Motor neuron (in vitro differentiated cells): ENCODE measurements around the gene WBP1. TPM values are rescaled to one million over a fixed set of nuclear protein-coding genes. Genes with fewer than 3 reads are reported as not detected.

Experiments
- ATAC-seq, 8 experiments: fragments of 200-7000 bp; cut with Tn5 transposase; replicated peaks in 6 of 8; 2 replicates each; pipeline ENCODE4 v1.8.0; 2021; ENCODE audit warnings: mild to moderate bottlenecking in 8 of 8, moderate library complexity in 8 of 8
- H3K27ac ChIP-seq, 2 donors: fragments of 250-450 bp; sonication (Bioruptor Pico); 2 replicates each; pipeline ENCODE4 v1.9.0; 2021; ENCODE audit warnings: antibody characterized with exemption in 2 of 2, mild to moderate bottlenecking in 2 of 2, moderate library complexity in 1 of 2
- H3K4me1 ChIP-seq, 2 donors: fragments of 250-450 bp; sonication (Bioruptor Pico); replicated peaks in 1 of 2; 2 replicates each; pipeline ENCODE4 v1.6.1; 2021; ENCODE audit warnings: antibody characterized with exemption in 2 of 2, mild to moderate bottlenecking in 2 of 2, moderate library complexity in 1 of 2
- H3K4me3 ChIP-seq, 5 donors: fragments of 250-450 bp; sonication (Bioruptor Pico); 2 replicates each; pipeline ENCODE4 v1.9.0; 2021; ENCODE audit warnings: antibody characterized with exemption in 5 of 5, mild to moderate bottlenecking in 5 of 5, moderate library complexity in 4 of 5
- WGBS, 10 experiments: fragments of 450-650 bp; shearing (Covaris generic); methylation state at CpG; one replicate each; pipeline ENCODE4 v1.0.0; 2022; 5-methylcytosine and 5-hydroxymethylcytosine counted together
- in situ Hi-C, 9 experiments: fragments of 400-800 bp; cut with MboI; loops; one replicate each; pipeline ENCODE4 v1.15.0; 2021; ENCODE audit warnings: low sequenced_read_pairs in 9 of 9, low pct_unique_long_range_greater_than_20kb in 2 of 9; ENCODE audit not compliant: unreplicated experiment in 9 of 9
- total RNA-seq, 8 experiments: library from RNA; unstranded; fragments of 300-600 nt; gene quantifications; 2 replicates each; pipeline versions ENCODE4 v1.2.3 to v1.2.4, GENCODE V29; 2022

WBP1 gene
- total RNA-seq, 8 experiments from 2014 or later: 55.2 to 117 (median 99.8) TPM

DNA sequence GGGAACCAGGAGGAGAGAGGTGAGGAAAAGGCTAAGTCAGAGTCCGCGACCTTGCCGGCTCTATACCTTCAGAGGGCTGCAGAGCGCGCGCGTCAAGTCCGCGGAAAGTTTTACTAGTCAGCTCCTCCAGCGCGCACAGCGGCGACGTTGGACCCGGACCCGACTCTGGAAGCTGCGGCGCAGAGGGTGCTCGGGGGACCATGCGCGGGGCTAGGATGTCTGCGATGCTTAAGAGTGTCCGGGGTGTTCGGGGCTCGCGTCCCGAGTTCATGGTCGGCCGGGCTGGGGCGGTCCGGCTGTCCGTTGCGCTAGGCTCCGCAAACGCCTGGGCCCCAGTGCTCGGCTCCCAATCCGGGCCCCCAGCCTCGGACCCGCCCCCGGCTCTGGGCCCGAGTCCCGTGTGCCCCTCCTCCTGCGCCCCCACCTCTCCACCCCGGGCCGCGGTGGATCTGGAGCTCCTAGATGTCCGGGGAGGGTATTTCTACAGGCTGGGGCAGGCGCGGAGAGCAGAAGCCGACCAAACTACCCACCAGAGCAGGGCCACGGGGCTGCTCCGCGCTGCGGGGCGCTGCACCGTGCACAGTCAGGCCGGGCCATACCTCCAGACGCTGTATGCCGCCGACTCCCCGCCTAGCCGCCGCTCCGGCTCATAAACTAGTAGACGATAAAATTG lies 41.2 kb downstream of the WBP1 start, which contains the start of gene LBX2:
TSS of gene LBX2 (minus strand) at position 337 of the 673 bp plus-strand sequence. CDS start at position 271, 66 bp downstream.
- whole genome bisulfite sequencing, 10 experiments: 83% methylated on average over 2 of the region's 65 CpGs; no CpG with 5 or more reads in 9 of the 10 experiments
- in situ Hi-C loops: loop anchor here in 3 of 9 experiments (25.0 kb wide), 1 partner anchor 88 kb away; no protein-coding TSS in a partner anchor
- Histone ChIP-seq H3K4me1 (peaks cover 9 to 32% of the 10 kb centered on the region in 2 donors), H3K4me3 (peak within 1 kb of the TSS in 3 of 5 donors; percentile 13 to 16 (median 14)), H3K27ac (no peak within 1 kb of the TSS)
- ATAC-seq: peak in 7 of 8 experiments; percentile 1 to 15 (median 10)

DNA sequence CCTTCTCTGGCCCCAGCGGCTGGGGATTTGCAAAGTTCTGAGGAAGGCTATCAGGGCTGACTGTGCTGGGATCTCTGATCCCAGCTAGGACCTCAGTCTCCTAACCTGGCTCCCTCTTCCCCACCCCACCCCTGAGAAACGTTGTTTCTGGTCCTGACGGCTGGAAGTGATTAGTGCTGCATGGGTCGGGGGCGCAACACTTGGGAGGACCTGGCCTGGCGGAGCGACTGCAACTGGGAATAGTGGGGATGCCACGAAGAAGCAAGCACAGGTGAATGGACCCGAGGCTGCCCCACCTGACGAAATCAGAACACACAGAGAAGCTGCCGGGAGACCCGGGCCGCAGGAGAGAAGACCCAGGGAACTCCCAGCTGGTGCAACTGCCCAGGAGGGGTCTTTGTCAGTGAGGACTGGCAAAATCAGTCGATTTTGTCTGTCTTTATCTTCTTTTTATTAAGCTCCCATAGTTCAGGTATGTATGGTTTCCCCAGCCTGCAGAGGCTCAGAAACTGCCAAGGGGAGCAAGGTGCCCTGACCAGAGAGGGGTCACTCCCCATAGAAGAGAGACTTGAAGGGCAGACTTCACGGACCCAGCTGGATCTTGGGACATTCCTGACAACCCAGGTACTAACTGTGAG lies 41.8 kb downstream of the WBP1 start:
- H3K4me3 ChIP-seq: no peak overlapping the region
- in situ Hi-C loops: loop anchor here in 3 of 9 experiments (25.0 kb wide), 1 partner anchor 87 kb away; no protein-coding TSS in a partner anchor

DNA sequence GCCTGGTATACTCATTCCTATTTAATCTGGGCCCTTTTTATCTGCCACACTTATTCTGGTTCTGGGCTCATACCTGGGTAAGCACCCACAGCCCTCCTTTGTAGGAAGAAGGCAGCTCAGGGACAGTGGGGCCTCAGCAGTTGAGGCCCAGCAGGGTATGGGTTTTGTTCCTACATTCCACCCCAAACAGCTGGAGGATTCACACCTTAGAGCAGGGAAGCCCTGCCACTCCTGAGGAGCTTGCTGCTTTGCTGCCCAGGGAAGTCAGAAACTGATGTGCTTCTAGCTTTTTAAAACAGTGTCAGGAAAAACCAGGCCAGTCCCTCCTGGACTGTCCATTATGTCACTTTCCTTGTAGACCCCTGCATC lies 42.3 kb downstream of the WBP1 start:
- in situ Hi-C loops: no loop called here
- no peak for ATAC-seq
- H3K27ac ChIP-seq: no peak overlapping the region
- no peak overlapping the region for H3K4me3 ChIP-seq
- peaks cover 9 to 32% of the 10 kb centered on the region in 2 donors for H3K4me1 ChIP-seq

More for the DNA sequence above, 41.8 kb downstream of the WBP1 start:
- WGBS, 10 experiments: 0 to 65% (median 45%) methylated on average over 1 to 8 of the region's 15 CpGs; no CpG with 5 or more reads in 2 of the 10 experiments
- Histone ChIP-seq H3K4me1 (peaks cover 9 to 32% of the 10 kb centered on the region in 2 donors), H3K27ac (no peak overlapping the region)
- ATAC-seq: no peak

DNA sequence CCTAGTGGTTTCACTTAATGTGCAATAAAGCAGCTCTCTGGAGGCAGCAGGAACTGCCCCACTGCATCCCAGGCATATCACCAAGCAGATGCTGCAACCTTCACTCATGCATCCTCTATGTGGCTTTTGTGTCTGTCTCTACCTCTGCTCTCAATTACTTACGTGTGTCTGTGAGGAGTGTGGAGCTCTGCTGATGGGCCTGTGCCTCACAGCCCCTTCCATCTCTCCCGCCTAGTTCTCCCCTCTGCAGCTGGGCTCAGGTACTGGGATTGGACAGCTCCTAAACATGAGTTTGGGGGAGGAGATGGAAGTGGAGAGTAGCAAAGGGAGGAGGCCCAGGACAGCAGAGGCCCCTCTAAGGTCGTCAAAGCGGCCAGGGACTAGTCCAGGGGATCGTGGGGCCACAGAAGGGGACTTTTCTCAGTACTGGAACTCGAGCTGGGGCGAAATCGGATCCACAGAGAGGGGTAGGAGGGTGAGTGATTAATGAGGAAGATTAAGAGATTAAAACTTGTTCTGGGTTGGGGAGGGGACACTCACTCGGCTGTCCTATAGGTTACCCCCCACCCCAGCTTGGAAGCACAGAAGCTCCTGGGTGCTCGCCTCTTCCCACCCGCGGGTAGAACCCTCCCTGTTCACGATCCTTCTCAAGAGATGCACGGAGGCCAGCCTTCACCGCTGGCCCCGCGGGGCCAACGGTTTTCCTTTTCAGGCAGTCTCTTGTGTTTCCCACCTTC lies 43.3 kb downstream of the WBP1 start:
- Histone ChIP-seq H3K4me1 (peaks cover 15 to 38% of the 10 kb centered on the region in 2 donors), H3K27ac (no peak overlapping the region), H3K4me3 (no peak overlapping the region)
- in situ Hi-C loops: no loop called here
- WGBS, 10 experiments: 26 to 100% (median 45%) methylated on average over 2 to 10 of the region's 18 CpGs; no CpG with 5 or more reads in 3 of the 10 experiments
- ATAC-seq: no peak

DNA sequence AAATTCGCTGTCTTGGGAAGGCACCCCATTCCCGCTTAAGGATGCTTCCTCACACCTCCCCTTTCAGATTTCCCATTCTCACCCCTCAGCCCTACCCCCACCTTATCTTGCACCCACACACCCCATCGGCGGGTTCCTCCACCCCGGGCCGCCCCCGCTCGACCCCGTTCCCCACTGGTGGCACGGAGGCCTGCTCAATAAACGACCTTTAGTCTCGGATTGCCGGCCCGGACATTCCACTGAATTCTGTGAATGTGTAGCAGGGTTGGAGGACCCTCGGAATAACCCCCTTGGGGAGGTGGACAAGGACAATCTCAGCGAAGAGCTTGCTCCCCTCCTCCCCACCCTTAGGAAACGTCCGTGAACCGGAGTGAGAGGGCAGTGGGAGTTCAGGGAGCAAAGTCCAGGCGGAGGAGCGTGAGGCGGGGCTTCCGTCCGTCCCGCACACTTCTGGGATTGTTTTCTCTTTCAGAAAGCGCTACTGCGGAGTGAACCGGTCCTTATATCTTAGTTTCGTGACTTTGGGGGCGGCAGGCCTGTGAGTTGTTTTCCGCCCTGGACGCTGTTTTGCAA lies 44.0 kb downstream of the WBP1 start:
- in situ Hi-C loops: no loop called here
- no peak for ATAC-seq
- peaks cover 18 to 41% of the 10 kb centered on the region in 2 donors for H3K4me1 ChIP-seq
- H3K4me3 ChIP-seq: peak overlapping the region in 3 of 5 donors; percentile 33 to 41 (median 34)
- WGBS, 10 experiments: 4 to 100% methylated on average over 2 to 11 of the region's 32 CpGs; no CpG with 5 or more reads in 8 of the 10 experiments
- no peak overlapping the region for H3K27ac ChIP-seq

DNA sequence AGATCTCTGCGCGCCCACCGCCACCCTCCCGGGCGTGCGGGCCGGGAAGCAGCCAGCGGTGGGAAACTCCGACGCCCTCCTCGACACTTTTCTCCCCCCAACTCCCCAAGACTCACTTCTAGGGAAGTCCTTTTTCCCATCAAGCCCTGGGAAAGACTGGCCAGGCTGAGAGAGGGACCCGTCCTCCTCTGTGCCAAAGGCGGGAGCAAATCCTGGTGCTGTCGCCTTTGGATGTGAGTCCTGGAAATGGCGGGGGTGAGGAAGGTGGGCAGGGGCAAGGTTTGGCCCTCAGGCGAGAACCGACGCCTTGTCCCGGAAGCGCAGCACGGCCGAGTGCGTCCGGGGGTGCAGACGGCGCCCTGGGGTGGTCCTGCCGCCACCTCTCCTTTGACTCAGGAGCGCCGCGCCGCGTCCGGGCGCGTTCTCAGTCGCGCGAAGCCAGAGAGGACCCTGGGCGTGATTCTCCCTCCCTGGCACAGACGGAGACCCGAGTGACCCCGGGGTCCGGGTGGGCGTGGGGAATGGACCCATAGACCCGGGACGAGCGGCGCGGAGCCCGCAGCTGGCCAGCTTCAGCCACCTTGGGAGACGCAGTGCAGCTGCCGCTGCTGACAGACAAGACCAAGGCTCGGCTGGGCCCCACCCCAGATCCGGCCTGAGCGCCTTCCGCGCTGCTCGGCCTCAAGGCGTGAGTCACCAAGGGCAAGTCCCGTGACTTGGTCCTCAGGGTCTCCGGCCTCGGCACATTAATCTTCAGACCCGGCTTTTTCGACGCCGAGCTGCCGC lies 44.7 kb downstream of the WBP1 start:
- Histone ChIP-seq H3K4me1 (peaks cover 15 to 38% of the 10 kb centered on the region in 2 donors), H3K27ac (peak overlapping the region in 1 of 2 donors; percentile 46), H3K4me3 (peak overlapping the region in 4 of 5 donors; percentile 3 to 41 (median 34))
- in situ Hi-C loops: no loop called here
- ATAC-seq: peak; percentile 14 to 56 (median 46)
- 0 to 6% (median 3%) methylated on average over 4 to 14 of the region's 67 CpGs; no CpG with 5 or more reads in 5 of the 10 experiments for WGBS, 10 experiments

DNA sequence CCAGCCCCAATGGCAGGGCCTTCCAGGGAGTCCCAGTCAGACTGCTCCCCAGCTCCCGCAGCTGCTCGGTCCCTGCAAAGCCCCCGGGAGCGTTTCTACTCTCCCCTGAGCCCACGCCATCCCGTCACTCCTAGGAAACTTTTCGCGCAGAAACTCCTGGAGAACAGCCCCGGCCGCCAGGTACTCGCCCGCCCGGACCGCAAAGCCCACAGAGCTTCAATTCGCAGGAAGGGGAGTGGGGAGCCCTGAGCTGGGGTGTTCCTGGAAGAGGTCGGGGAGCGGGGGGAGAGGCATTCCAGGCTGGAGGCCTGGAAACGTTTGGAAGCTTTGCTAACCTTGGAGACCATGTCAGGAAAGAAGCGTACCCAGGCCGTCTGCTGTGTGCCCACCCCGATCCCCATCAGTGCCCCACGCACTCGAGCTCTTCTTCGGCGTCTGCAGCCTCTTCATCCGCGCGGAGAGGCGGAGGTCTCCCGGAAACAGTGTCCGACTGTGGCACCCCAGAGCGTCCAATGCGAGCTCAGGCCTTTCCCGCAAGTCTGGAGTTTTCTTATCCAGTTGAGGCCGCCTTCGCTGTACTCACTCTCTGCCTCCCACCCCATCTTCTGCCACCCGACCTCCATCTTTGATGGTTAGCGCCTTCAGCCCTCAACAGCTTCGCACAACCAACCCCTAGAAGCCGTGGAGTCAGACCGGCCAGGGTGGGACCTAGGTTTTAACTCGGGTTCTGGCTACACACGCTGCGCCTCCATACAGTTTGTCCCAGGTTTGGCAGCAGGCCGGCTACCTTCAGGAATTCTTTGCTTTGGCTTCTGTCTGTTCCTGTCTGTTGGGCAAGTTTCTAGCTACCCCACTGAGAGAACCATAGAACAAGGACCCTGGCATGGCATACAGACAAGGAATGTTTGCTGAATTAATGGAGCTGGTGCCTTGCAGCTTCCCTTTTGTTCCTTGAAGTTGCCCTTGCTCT lies 45.6 kb downstream of the WBP1 start:
- Histone ChIP-seq H3K27ac (peak overlapping the region in 1 of 2 donors; percentile 15), H3K4me1 (peaks cover 16 to 29% of the 10 kb centered on the region in 2 donors), H3K4me3 (peak overlapping the region in 3 of 5 donors; percentile 33 to 41 (median 34))
- 23 to 93% (median 40%) methylated on average over 2 to 8 of the region's 45 CpGs; no CpG with 5 or more reads in 3 of the 10 experiments for WGBS, 10 experiments
- ATAC-seq: no peak
- in situ Hi-C loops: no loop called here

DNA sequence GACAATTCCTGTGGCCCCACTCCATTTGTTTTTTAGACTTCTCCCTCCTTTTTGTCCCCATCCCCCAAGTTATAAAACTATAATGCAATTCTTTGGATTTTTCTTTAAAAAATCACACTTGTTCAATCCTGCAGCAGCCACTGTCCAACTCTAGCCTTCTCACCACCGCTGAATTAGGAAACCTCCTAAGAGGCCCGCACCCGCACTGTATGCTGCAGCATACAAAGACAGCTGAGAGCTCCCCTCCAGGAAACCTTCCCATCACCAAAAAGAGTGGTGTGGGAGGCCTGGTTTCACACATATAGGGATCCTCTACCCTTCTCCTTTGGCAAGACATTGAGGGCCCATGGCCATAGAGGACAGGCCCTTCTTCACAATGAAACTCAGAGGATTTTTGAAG lies 46.4 kb downstream of the WBP1 start:
- Histone ChIP-seq H3K4me3 (no peak overlapping the region), H3K4me1 (peaks cover 16 to 23% of the 10 kb centered on the region in 2 donors), H3K27ac (no peak overlapping the region)
- in situ Hi-C loops: no loop called here
- ATAC-seq: no peak
- WGBS, 10 experiments: 50 to 90% (median 88%) methylated on average over 1 to 3 of the region's 3 CpGs; no CpG with 5 or more reads in 4 of the 10 experiments

DNA sequence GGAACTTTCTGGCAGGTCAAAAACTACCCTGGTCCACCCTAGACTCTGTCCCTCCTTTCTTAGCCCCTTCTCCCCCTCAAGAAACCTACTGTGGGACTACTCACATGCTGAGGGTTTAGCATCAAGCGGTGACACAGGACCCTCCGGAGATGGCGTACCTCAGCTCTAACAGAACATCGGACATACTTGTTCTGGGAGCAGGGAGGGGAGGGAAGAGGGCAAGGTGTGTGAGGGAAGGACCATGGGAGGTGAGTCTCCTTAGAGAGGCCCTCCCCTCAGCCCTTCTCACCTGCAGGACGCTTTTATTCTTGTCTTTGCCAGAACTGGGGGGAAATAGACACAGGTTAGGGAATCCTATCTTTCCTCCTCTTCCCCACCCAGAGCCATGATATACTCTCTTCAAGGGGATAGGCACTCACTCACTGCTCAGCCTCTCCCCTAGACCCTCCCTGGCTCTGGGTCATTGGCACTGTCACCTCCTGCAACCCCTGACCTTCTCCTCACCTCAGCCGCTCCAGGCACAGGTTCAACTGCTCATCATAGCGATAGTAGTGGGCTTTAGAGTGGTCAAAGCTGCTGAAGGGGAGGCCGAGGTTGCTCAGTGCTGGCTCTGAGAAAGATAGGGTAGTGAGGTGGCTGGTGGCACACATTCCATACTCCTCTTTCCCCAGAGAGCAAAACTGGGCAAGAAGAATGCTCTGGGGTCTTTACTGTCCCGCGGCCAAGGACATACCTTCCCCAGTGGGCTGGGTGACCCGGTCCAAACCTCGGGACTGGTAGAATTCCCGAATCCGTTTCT lies 47.4 kb downstream of the WBP1 start:
- H3K27ac ChIP-seq: no peak overlapping the region
- H3K4me1 ChIP-seq: peaks cover 16 to 21% of the 10 kb centered on the region in 2 donors
- H3K4me3 ChIP-seq: no peak overlapping the region
- 81 to 100% (median 98%) methylated on average over 1 to 8 of the region's 14 CpGs; no CpG with 5 or more reads in 1 of the 10 experiments for WGBS, 10 experiments
- ATAC-seq: no peak
- in situ Hi-C loops: no loop called here

DNA sequence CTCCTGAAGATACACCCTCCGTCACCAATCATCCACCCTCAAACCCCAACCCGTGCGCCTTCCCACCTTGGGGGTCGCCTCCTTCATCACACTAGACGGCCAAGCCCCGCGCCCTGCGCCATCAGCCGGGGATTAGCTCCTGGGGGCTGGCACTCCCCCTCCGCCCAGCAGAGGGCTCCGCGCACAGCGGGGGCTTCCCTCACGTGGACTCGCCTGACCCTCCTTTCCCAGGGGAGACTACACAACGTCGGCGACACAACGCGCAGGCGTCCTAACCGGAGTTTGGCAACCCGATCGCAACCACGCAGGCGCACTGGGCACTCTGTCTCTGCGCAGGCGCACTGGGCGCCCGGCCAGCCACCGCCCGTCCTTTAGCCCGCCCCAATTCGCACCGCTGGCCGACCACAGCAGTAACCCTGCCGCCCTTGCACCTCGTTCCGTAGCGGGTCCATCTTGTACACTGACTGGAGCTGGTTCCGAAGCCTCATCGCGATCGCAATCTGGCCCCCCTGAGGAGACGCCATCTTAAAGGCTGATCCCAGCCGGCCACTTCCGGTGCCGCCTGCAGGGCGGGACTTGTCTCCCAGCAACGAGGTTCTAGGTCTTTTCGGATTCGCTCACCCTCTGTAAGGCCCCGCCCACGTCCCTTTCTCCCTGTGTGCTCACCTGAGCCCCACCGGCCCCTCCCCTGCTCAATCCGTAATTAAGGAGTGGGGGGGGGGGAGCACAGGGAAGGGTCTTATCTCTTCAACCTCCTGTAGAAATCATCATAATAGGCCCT lies 49.1 kb downstream of the WBP1 start, which contains the start of gene PCGF1:
TSS of gene PCGF1 (minus strand) at position 551 of the 781 bp plus-strand sequence. CDS start at position 524, 27 bp downstream.
- peak; percentile 74 to 91 (median 86) for ATAC-seq
- Histone ChIP-seq H3K4me3 (peak within 1 kb of the TSS; percentile 71 to 92 (median 81)), H3K27ac (peak within 1 kb of the TSS; percentile 99 to 100), H3K4me1 (peaks cover 16 to 18% of the 10 kb centered on the region in 2 donors)
- WGBS, 10 experiments: 0 to 8% (median 0%) methylated on average over 1 to 5 of the region's 56 CpGs; no CpG with 5 or more reads in 3 of the 10 experiments
- in situ Hi-C loops: no loop called here
